ENCODE measurements around the gene CARM1.
A peak's percentile ranks its signal among the peaks of the same experiment; 100 is the strongest.

CARM1 gene

GRCh38 chr19:10911579-10912363, 40.4 kb downstream of the CARM1 start:
- DNase-seq: no peak

GRCh38 chr19:10912619-10913018, 41.3 kb downstream of the CARM1 start:
- no peak for DNase-seq

- no peak for DNase-seq
Observed at GRCh38 chr19:10913716-10914340, 42.5 kb downstream of the CARM1 start.

GRCh38 chr19:10915130-10916091, 44.1 kb downstream of the CARM1 start:
- DNase-seq: no peak

- no peak for DNase-seq
Observed at GRCh38 chr19:10916602-10917001, 45.2 kb downstream of the CARM1 start.

GRCh38 chr19:10918359-10918758, 47.0 kb downstream of the CARM1 start:
- DNase-seq: no peak

- DNase-seq: no peak
Observed at GRCh38 chr19:10919352-10920287, 48.3 kb downstream of the CARM1 start.

- DNase-seq: no peak
Observed at GRCh38 chr19:10920288-10920655, 48.9 kb downstream of the CARM1 start.

GRCh38 chr19:10920781-10921180, 49.4 kb downstream of the CARM1 start:
- DNase-seq: no peak

- DNase-seq: no peak
Observed at GRCh38 chr19:10921199-10921909, 50.0 kb downstream of the CARM1 start.

GRCh38 chr19:10921910-10922637, 50.7 kb downstream of the CARM1 start:
- DNase-seq: no peak

GRCh38 chr19:10922638-10923014, 51.3 kb downstream of the CARM1 start:
- DNase-seq: no peak

- DNase-seq: no peak
Observed at GRCh38 chr19:10923260-10924112, 52.1 kb downstream of the CARM1 start.

- DNase-seq: no peak
Observed at GRCh38 chr19:10924597-10924996, 53.2 kb downstream of the CARM1 start.

GRCh38 chr19:10927730-10928562, 56.6 kb downstream of the CARM1 start:
- peak; percentile 9 for DNase-seq

- peak; percentile 90 for DNase-seq
Observed at GRCh38 chr19:10928563-10929401, 57.4 kb downstream of the CARM1 start, which contains the start of the genes TIMM29 and YIPF2. TIMM29 (plus strand) TSS chr19:10928811; CDS start chr19:10928823, 12 bp downstream. YIPF2 (minus strand) TSS chr19:10928639; CDS start chr19:10928410, 229 bp downstream.

- DNase-seq: no peak
Observed at GRCh38 chr19:10929402-10929794, 58.0 kb downstream of the CARM1 start.

Data from activated T-cell treated with anti-CD3 and anti-CD28 coated beads for 4 hours (primary cell).